Measurements from ENCODE around the gene SDC1.

DNA sequence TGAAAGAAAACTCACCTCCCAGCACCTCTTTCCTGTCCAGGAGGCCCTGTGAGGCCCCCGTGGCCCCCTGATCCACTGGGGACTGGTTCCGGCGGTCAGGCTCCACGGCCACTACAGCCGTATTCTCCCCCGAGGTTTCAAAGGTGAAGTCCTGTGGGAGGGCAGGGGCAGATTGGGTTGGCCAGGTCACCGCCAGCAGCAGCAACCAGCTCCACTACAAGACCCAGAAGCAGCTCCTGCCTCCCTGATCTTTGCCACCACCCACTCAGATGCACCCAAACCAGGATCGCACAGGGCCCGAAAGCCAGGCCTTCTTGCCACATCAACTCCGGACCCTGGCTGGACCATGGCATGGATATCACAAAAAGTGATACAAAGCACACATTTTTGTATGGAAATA lies 21.9 kb downstream of the SDC1 start:
- TF ChIP-seq ZNF274 (IDR thresholded peaks at IDR 0.05; ENCODE audit: borderline replicate concordance, extremely low read depth, low read length) (no peak), CREB1 (IDR thresholded peaks at IDR 0.05) (no peak), POLR2AphosphoS5 (IDR thresholded peaks at IDR 0.05; ENCODE audit: low read depth, low read length) (no peak), EZH2 (IDR thresholded peaks at IDR 0.05; ENCODE audit: low read depth, low read length, severe bottlenecking) (no peak), ASH2L (IDR thresholded peaks at IDR 0.05; ENCODE audit: low read length) (no peak), CTCF (IDR thresholded peaks at IDR 0.05; ENCODE audit: control extremely low read depth in 1 of 3, insufficient read depth in 1 of 3, low read depth in 1 of 3, low read length in 3 of 3) (no peak), JUND (IDR thresholded peaks at IDR 0.05; ENCODE audit: low read length) (no peak)
